Aorta (tissue), 5 donors: ENCODE measurements around the gene ITGA2B. TPM values are rescaled to one million over a fixed set of nuclear protein-coding genes. Genes with fewer than 3 reads are reported as not detected.
A peak's percentile ranks its signal among the peaks of the same experiment; 100 is the strongest.
"Not testable (repeated sequence)": the region's sequence is repeated elsewhere in the genome, so short reads cannot be mapped to it uniquely, and the experiment has no call there.

Experiments
- ATAC-seq: fragments of 200-7000 bp; cut with Tn5 transposase; one replicate; pipeline ENCODE4 v1.9.1; 2022; ENCODE audit warnings: moderate library complexity; ENCODE audit not compliant: low FRiP score
- DNase-seq, 2 donors: peaks; one replicate each; pipeline ENCODE4 v3.0.0-alpha.2; 2020
- H3K27ac ChIP-seq, 2 donors: one replicate each; pipeline ENCODE4 v1.5.1; 2013; ENCODE audit warnings: low read length in 2 of 2, mild to moderate bottlenecking in 2 of 2, moderate library complexity in 2 of 2, control low read depth in 1 of 2, inconsistent platforms in 1 of 2, low read depth in 1 of 2
- H3K27me3 ChIP-seq, 2 donors: one replicate each; pipeline ENCODE4 v1.6.1; 2013; ENCODE audit warnings: control low read depth in 1 of 2, low read length in 1 of 2, mild to moderate bottlenecking in 1 of 2, moderate library complexity in 1 of 2; ENCODE audit not compliant: insufficient read depth in 2 of 2, control insufficient read depth in 1 of 2
- H3K36me3 ChIP-seq, 2 donors: one replicate each; pipeline ENCODE4 v1.6.1; 2013; ENCODE audit warnings: control low read depth in 1 of 2, low read length in 1 of 2, mild to moderate bottlenecking in 1 of 2; ENCODE audit not compliant: insufficient read depth in 2 of 2, control insufficient read depth in 1 of 2
- H3K4me1 ChIP-seq, 2 donors: one replicate each; pipeline ENCODE4 v1.6.1; 2013; ENCODE audit warnings: low read length in 2 of 2, control low read depth in 1 of 2, mild to moderate bottlenecking in 1 of 2, moderate library complexity in 1 of 2; ENCODE audit not compliant: insufficient read depth in 2 of 2, control insufficient read depth in 1 of 2
- H3K4me3 ChIP-seq, 2 donors: one replicate each; pipeline ENCODE4 v1.5.1; 2013; ENCODE audit warnings: low read length in 2 of 2, control low read depth in 1 of 2, mild to moderate bottlenecking in 1 of 2
- H3K9me3 ChIP-seq: one replicate; pipeline ENCODE4 v1.6.1; 2013; ENCODE audit warnings: mild to moderate bottlenecking, low read length; ENCODE audit not compliant: control insufficient read depth
- WGBS, 2 donors: extraction: QIAGEN DNeasy Blood & Tissue Kit; methylation state at CpG; one replicate each; pipeline ENCODE4 v1.1.7; 2013; 5-methylcytosine and 5-hydroxymethylcytosine counted together
- intact Hi-C, 2 donors: fragments of 100-400 bp; cut with DNase I; formaldehyde crosslinking; loops; one replicate each; pipeline versions ENCODE4 v1.14.2 to v1.15.0; 2022
- polyA plus RNA-seq, 2 donors: library from polyadenylated mRNA; stranded (reverse); fragments of 200-250 nt; gene quantifications; one replicate each; pipeline ENCODE4 v1.2.3, GENCODE V29; 2013
- total RNA-seq, 2 donors: library from RNA; stranded (reverse); fragmentation: NEBNext Ultra II Directional; extraction: Animal tissue kit (Norgen Biotek cat#: 25700); gene quantifications; one replicate each; pipeline ENCODE4 v1.2.1, GENCODE V29; 2021
- donor health status: healthy with polysubstance abuse.
- donor health status: Bipolar disorder and iron deficiency.
- donor health status: DM: no; HTN: no; CAD: no.
- donor health status: DM: no; HTN: no; CAD: no.
- donor health status: DM: yes; HTN: yes; CAD: no.

ITGA2B gene
- total and polyA plus RNA-seq, 4 donors: 0.38 to 3.4 (median 2.2) TPM

DNA sequence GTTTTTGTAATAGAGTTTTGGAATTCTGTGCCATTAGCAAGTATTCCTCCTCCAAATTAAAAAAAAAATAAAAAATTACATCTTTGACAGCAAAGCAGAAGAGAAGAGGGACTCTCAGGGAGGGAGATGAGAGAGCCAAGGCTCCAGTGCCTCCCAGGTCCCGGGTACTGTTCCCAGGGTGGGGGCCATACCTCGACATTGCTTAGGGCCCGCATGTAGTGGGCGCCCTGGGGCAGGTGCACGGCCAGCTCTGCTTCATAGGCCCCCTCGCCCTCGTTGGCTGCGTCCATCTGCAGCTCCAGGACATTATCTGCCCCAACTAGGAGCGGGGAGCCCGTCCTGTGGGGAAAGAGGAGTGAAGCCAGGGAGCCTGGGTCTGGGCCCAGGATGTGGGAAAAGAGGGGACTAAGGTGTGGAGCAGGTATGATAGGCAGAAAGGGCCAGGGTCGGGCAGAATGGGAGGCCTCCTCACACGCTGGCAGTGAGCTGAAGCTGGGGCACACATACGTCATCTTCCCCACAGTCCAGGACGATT, 11.2 kb downstream of the ITGA2B start:
- ATAC-seq (no peak), DNase-seq (peak in 1 of 2 donors; percentile 68)
- H3K9me3 ChIP-seq: no peaks in the 10 kb centered on the region
- H3K36me3 ChIP-seq: no peaks in the 10 kb centered on the region
- no peaks in the 10 kb centered on the region for H3K4me1 ChIP-seq
- no peak overlapping the region for H3K27ac ChIP-seq
- WGBS, 2 donors: 83 to 86% methylated on average over 14 of the region's 14 CpGs
- H3K27me3 ChIP-seq: no peaks in the 10 kb centered on the region
- H3K4me3 ChIP-seq: no peak overlapping the region
- intact Hi-C loops: no loop called here

GRCh38 chr17:44376779-44377178, 12.7 kb downstream of the ITGA2B start:
- Histone ChIP-seq H3K27me3 (no peaks in the 10 kb centered on the region), H3K9me3 (no peaks in the 10 kb centered on the region), H3K4me1 (no peaks in the 10 kb centered on the region), H3K27ac (no peak overlapping the region), H3K4me3 (no peak overlapping the region), H3K36me3 (no peaks in the 10 kb centered on the region)
- ATAC-seq (no peak), DNase-seq (peak in 1 of 2 donors; percentile 48)
- WGBS, 2 donors: 80 to 87% methylated on average over 12 of the region's 12 CpGs
- intact Hi-C loops: no loop called here

GRCh38 chr17:44376124-44376523, 13.3 kb downstream of the ITGA2B start:
- intact Hi-C loops: no loop called here
- Histone ChIP-seq H3K9me3 (no peaks in the 10 kb centered on the region), H3K27me3 (no peaks in the 10 kb centered on the region), H3K27ac (no peak overlapping the region), H3K4me3 (no peak overlapping the region), H3K4me1 (no peaks in the 10 kb centered on the region), H3K36me3 (no peaks in the 10 kb centered on the region)
- DNase-seq (peak in 1 of 2 donors; percentile 75), ATAC-seq (peak; percentile 53)
- 2 to 3% methylated on average over 5 of the region's 5 CpGs for WGBS, 2 donors

DNA sequence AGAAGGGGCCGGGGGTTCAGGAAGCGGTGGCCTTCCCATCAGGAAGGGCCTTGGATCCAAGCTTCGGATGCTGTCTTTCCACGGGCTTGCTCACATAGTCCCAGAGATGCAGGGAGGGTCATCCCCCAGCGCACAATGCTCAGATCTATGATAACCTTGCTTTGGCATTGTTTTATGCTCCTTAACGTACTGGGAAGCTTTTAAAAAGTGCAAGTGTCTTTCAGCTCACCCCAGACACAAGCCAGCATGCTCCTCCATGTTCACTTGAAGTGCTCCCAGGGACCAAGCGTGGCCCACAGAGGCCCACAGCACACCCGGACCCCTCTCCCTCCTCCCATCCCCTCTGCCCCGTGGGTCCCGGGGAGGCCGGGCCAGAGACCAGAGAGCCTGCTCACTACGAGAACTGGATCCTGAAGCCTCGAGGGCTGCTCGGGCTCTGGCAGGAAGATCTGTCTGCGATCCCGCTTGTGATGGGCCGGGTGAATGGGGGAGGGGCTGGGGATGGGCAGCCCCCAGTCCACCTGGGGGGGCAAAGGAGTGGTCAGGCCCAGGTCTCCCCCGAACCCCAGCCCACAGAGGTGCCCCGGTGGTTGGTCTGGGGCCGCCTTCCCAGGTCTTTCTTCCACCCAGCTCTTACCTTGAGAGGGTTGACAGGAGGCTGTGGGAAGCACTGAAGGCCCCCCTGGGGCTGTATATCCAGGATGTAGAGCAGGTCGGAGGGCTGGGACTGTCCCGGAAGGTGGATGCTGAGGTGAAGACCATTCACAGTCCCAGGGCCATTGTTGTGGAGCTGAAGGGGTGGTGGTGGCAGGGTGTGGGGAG, 14.0 kb downstream of the ITGA2B start:
- H3K27me3 ChIP-seq: no peaks in the 10 kb centered on the region
- WGBS, 2 donors: 29 to 32% methylated on average over 22 of the region's 22 CpGs
- no peak overlapping the region for H3K27ac ChIP-seq
- peak; percentile 52 for ATAC-seq
- H3K4me1 ChIP-seq: no peaks in the 10 kb centered on the region
- H3K4me3 ChIP-seq: no peak overlapping the region
- no peaks in the 10 kb centered on the region for H3K9me3 ChIP-seq
- DNase-seq: peak in 1 of 2 donors; percentile 62
- no peaks in the 10 kb centered on the region for H3K36me3 ChIP-seq
- intact Hi-C loops: no loop called here

GRCh38 chr17:44374306-44375195, 14.9 kb downstream of the ITGA2B start:
- Histone ChIP-seq H3K36me3 (no peaks in the 10 kb centered on the region), H3K4me3 (no peak overlapping the region), H3K4me1 (no peaks in the 10 kb centered on the region), H3K27ac (no peak overlapping the region), H3K9me3 (no peaks in the 10 kb centered on the region), H3K27me3 (no peaks in the 10 kb centered on the region)
- ATAC-seq (peak; percentile 15), DNase-seq (peak in 1 of 2 donors; percentile 57)
- intact Hi-C loops: no loop called here
- WGBS, 2 donors: 51 to 52% methylated on average over 31 of the region's 31 CpGs

DNA sequence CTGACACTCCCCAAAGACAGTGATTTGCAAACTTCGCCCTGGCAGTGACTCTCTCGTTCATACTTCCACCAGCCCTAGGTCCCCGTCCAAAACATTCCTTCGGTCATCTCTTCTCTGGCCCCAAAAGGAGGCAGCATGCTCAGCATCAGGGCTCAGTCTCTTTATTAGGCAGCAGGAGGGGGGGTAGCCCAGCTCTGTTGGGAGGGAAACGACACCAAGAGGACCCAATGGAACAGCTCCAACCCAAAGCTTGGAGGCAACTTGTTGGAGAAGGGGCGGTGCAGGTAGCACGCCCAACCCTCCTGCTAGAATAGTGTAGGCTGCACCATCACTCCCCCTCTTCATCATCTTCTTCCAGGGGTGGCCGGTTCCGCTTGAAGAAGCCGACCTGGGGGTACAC, 17.4 kb downstream of the ITGA2B start:
- DNase-seq: no peak

GRCh38 chr17:44369414-44370023, 19.9 kb downstream of the ITGA2B start:
- H3K36me3 ChIP-seq, DNase-seq, H3K27ac ChIP-seq, H3K9me3 ChIP-seq, H3K4me3 ChIP-seq, intact Hi-C loops, H3K4me1 ChIP-seq, ATAC-seq, H3K27me3 ChIP-seq: not testable (repeated sequence)
- 61 to 62% methylated on average over 17 of the region's 17 CpGs for WGBS, 2 donors

More for the DNA sequence above, 17.4 kb downstream of the ITGA2B start:
- Histone ChIP-seq H3K4me3 (no peak overlapping the region), H3K4me1 (no peaks in the 10 kb centered on the region), H3K27me3 (no peaks in the 10 kb centered on the region), H3K36me3 (no peaks in the 10 kb centered on the region), H3K27ac (no peak overlapping the region), H3K9me3 (no peaks in the 10 kb centered on the region)
- 63 to 65% methylated on average over 10 of the region's 10 CpGs for WGBS, 2 donors
- intact Hi-C loops: no loop called here
- ATAC-seq: no peak

- intact Hi-C loops, H3K9me3 ChIP-seq, H3K36me3 ChIP-seq, H3K27ac ChIP-seq, ATAC-seq, H3K4me1 ChIP-seq, H3K4me3 ChIP-seq, H3K27me3 ChIP-seq, DNase-seq: not testable (repeated sequence)
- 89 to 91% methylated on average over 38 to 42 of the region's 42 CpGs for WGBS, 2 donors
Measured at GRCh38 chr17:44368391-44369243, 20.8 kb downstream of the ITGA2B start.
